Neural progenitor cell (in vitro differentiated cells): ENCODE data around the gene GALK1.

Experiments
- CTCF ChIP-seq: fragments of 200-600 bp; sonication (generic); IDR thresholded peaks from 2 replicates; pipeline ENCODE4 v1.5.1; 2017; ENCODE audit warnings: antibody characterized with exemption, mild to moderate bottlenecking
- EZH2 ChIP-seq: fragments of 200-600 bp; sonication (generic); IDR thresholded peaks from 2 replicates; pipeline ENCODE4 v1.6.1; 2017; ENCODE audit warnings: antibody characterized with exemption, mild to moderate bottlenecking, moderate library complexity

GRCh38 chr17:75783069-75783783 lies 18.2 kb upstream of the GALK1 start:
- TF ChIP-seq CTCF: peak; percentile 64
- no peak for TF ChIP-seq EZH2
